ENCODE measurements around the gene AREG.
"Not testable (repeated sequence)": the region's sequence is repeated elsewhere in the genome, so short reads cannot be mapped to it uniquely, and the experiment has no call there.

Gene AREG

DNA sequence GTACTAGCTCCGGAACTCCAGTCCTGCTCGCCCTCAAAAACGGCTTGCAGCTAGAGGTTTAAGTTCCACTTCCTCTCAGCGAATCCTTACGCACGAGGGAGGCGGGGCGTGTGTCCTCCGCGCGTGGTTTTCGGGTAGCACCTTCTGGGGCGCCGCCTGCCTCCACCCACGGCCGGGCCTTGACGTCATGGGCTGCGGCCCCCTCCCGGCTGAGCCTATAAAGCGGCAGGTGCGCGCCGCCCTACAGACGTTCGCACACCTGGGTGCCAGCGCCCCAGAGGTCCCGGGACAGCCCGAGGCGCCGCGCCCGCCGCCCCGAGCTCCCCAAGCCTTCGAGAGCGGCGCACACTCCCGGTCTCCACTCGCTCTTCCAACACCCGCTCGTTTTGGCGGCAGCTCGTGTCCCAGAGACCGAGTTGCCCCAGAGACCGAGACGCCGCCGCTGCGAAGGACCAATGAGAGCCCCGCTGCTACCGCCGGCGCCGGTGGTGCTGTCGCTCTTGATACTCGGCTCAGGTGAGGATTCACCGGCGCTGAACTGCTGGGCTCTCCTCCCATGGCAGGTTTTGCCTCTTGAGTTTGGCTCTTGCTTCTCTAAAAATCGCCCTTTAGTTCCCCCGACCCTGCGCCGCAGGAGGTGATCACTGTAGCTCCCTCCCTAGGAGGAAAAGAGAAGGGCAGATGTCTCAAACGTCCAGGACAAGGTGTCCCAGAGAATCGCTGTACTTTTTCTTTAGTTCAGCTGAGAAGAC is at the start of gene AREG:
Gene AREG, plus strand, starts transcription at position 246 of the 752 bp plus-strand sequence. Its CDS starts 210 bp downstream, at position 456.
- peak; percentile 76 for TF ChIP-seq CTCF (IDR thresholded peaks at IDR 0.05; ENCODE audit: insufficient read depth, low read depth, low read length, missing control alignments)
- H3K4me3 ChIP-seq (ENCODE audit: low read length) = peak within 1 kb of the TSS; percentile 88
- peak; percentile 88 for DNase-seq (ENCODE audit: low read depth)

DNA sequence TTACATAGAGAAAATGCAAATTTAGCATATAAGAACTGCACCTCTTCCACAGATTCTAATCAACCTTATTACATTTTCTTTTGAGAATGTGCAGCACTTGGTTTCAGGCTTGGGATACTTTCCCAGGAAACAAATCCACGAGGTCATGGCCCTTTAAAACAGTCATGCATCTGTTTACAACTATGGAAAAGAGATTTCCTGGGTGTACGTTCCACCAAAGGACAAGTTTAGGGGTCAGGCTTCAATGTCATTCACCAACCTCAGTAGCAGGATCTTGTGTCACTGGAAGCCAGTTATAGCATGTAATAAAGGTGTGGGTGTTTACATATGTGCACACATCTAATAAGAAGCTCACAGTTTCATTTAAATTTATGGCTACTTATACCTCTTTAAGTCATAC is 49.3 kb upstream of the AREG start:
- no peak for DNase-seq (ENCODE audit: low read depth)
- TF ChIP-seq CTCF (IDR thresholded peaks at IDR 0.05; ENCODE audit: insufficient read depth, low read depth, low read length, missing control alignments) = no peak
- H3K4me3 ChIP-seq (ENCODE audit: low read length) = no peak overlapping the region

DNA sequence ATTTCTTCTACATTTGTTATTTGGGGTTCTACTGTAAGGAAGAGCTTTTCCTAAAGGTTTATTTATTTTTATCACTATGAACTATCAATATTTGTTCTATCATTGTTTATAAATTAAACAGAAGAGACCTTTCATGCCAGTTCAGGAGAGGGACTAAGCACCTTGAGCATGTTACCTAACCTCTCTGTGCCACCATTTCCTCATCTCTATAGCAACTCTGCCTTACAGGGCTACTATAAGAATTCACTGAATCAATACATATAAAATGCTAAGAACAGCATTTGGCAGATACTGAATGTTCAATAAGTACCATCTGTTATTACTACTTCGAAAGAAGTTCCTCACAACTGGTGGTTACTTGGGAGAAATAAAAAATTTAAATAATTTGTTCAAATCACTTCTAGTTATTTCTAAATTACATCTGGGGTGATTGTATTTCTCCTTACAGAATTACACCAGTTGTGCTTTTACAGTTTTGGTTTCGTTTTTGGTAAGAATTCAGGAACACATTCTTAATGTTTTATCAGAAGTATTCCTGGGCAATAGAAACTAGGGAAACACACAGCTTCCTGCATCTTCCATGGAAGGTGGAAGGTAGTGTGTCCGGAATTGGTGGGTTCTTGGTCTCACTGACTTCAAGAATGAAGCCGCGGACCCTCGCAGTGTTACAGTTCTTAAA is 47.0 kb upstream of the AREG start:
- H3K4me3 ChIP-seq (ENCODE audit: low read length) = no peak overlapping the region
- DNase-seq (ENCODE audit: low read depth) = no peak
- TF ChIP-seq CTCF (IDR thresholded peaks at IDR 0.05; ENCODE audit: insufficient read depth, low read depth, low read length, missing control alignments) = no peak

DNA sequence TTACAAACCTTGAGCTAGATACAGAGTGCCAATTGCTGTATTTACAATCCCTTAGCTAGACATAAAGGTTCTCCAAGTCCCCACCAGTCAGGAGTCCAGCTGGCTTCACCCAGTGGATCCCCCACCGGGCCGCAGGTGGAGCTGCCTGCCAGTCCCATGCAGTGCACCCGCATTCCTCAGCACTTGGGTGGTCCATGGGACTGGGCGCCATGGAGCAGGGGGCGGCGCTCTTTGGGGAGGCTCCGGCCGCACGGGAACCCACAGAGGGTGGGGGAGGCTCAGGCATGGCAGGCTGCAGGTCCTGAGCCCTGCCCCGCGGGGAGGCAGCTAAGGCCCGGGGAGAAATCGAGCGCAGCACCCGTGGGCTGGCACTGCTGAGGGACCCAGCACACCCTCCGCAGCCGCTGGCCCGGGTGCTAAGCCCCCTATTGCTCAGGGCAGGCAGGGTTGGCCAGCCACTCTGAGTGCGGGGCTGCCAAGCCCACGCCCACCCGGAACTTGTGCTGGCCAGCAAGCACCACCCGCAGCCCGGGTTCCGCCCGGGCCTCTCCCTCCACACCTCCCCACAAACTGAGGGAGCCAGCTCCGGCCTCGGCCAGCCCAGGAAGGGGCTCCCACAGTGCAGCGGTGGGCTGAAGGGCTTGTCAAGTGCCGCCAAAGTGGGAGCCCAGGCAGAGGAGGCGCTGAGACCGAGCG is 45.9 kb upstream of the AREG start:
- not testable (repeated sequence) for DNase-seq (ENCODE audit: low read depth)

DNA sequence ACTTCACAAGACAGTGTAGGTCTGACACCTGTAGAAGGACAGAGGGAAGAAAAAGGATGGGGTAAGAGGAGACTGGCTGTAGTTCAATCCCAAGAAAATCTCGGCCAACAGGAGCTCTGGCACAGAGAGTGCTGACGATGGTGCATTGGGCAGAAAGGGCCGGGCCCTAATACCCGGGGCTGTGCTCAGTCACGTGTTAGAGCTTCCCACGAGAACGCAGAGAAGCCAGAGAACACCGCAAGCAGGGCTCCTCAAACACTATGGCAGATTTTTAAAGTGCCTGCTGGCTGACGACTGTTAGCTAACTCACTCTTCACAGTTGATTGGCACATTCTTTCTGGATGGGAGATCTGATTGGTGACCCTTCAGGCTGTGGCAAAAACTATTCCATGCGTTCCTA is 44.5 kb upstream of the AREG start:
- no peak for DNase-seq (ENCODE audit: low read depth)
- no peak overlapping the region for H3K4me3 ChIP-seq (ENCODE audit: low read length)
- no peak for TF ChIP-seq CTCF (IDR thresholded peaks at IDR 0.05; ENCODE audit: insufficient read depth, low read depth, low read length, missing control alignments)

More for the DNA sequence above, 45.9 kb upstream of the AREG start:
- not testable (repeated sequence) for H3K4me3 ChIP-seq (ENCODE audit: low read length)

DNA sequence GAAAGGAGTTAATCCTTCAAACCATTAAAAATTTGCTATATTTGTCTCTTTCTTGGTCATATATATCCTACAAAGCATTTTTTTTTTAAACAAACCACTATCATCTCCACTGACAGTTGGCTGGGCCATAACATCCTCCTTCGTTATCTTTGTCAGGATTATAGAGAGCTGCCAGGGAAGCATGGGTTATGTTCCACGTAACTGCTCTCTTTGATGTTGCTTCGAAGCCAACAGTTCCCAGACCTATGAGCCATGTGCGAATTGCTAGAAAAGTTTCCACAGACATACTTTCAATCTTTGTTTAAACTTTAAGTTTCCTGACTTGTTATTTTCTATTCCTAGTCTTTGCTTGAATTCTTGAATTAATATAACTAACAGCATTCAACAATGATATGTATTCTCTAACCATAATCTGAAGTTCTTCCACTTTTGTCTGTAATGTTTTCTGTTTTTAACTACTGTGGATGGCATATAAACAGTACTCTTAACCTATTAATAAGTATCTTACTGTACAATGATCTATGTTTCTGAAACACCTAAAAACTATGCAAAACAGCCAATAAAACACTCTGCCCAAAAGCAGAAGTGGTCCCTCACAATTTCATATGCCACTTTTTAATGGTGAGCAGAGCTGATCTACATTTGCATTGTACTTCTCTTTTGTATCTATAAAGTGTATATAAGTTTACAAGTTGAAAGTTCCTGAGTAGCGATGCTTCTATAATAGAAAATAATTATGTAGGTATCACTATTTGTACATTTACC is 42.1 kb upstream of the AREG start:
- DNase-seq (ENCODE audit: low read depth) = no peak
- TF ChIP-seq CTCF (IDR thresholded peaks at IDR 0.05; ENCODE audit: insufficient read depth, low read depth, low read length, missing control alignments) = no peak
- no peak overlapping the region for H3K4me3 ChIP-seq (ENCODE audit: low read length)

- DNase-seq (ENCODE audit: low read depth) = no peak
- TF ChIP-seq CTCF (IDR thresholded peaks at IDR 0.05; ENCODE audit: insufficient read depth, low read depth, low read length, missing control alignments) = no peak
Observed at GRCh38 chr4:74407891-74408290, 37.0 kb upstream of the AREG start.

More at GRCh38 chr4:74407891-74408290, 37.0 kb upstream of the AREG start:
- no peak overlapping the region for H3K4me3 ChIP-seq (ENCODE audit: low read length)
